Right lung (tissue), 5 donors: Measurements from ENCODE around the gene CHRM5. TPM values are rescaled to one million over a fixed set of nuclear protein-coding genes. Genes with fewer than 3 reads are reported as not detected.
"Not testable (repeated sequence)": the region's sequence is repeated elsewhere in the genome, so short reads cannot be mapped to it uniquely, and the experiment has no call there.

Source experiments
- DNase-seq, 2 donors: peaks; one replicate each; pipeline ENCODE4 v3.0.0-alpha.2; 2013
- polyA plus RNA-seq, 5 donors: library from polyadenylated mRNA; unstranded; fragments of 120-200 nt; gene quantifications; one replicate each; pipeline versions ENCODE4 v1.2.1 to v1.2.3, GENCODE V29; 2013; ENCODE audit warnings: inconsistent platforms in 1 of 5, low replicate concordance in 1 of 5; ENCODE audit not compliant: insufficient read length in 5 of 5, insufficient read depth in 1 of 5

CHRM5 gene
- polyA plus RNA-seq, 5 donors, result 0.10 to 0.80 (median 0.40) TPM

- DNase-seq, result no peak
Observed at GRCh38 chr15:33985751-33986150, 17.5 kb downstream of the CHRM5 start.

- DNase-seq, result no peak
Observed at GRCh38 chr15:33987444-33987843, 19.1 kb downstream of the CHRM5 start.

- no peak for DNase-seq
Observed at GRCh38 chr15:33988384-33988783, 20.1 kb downstream of the CHRM5 start.

- DNase-seq, result no peak
Observed at GRCh38 chr15:33994005-33994615, 25.8 kb downstream of the CHRM5 start.

GRCh38 chr15:33995666-33996065 lies 27.4 kb downstream of the CHRM5 start:
- not testable (repeated sequence) for DNase-seq

GRCh38 chr15:34001536-34001935 lies 33.2 kb downstream of the CHRM5 start:
- no peak for DNase-seq

GRCh38 chr15:34006381-34006780 lies 38.1 kb downstream of the CHRM5 start:
- DNase-seq, result no peak

- DNase-seq, result no peak
Observed at GRCh38 chr15:34009656-34010055, 41.4 kb downstream of the CHRM5 start.

GRCh38 chr15:34010921-34011320 lies 42.6 kb downstream of the CHRM5 start:
- DNase-seq, result no peak

GRCh38 chr15:34011481-34011880 lies 43.2 kb downstream of the CHRM5 start:
- DNase-seq, result no peak

- no peak for DNase-seq
Observed at GRCh38 chr15:34012461-34013028, 44.2 kb downstream of the CHRM5 start.

- no peak for DNase-seq
Observed at GRCh38 chr15:34013746-34014145, 45.4 kb downstream of the CHRM5 start.

- no peak for DNase-seq
Observed at GRCh38 chr15:34014556-34014955, 46.3 kb downstream of the CHRM5 start.

GRCh38 chr15:34018021-34018645 lies 49.8 kb downstream of the CHRM5 start:
- no peak for DNase-seq

GRCh38 chr15:34018738-34019137 lies 50.4 kb downstream of the CHRM5 start:
- DNase-seq, result not testable (repeated sequence)

GRCh38 chr15:34019369-34019990 lies 51.2 kb downstream of the CHRM5 start:
- no peak for DNase-seq

GRCh38 chr15:34023907-34024306 lies 55.6 kb downstream of the CHRM5 start:
- no peak for DNase-seq

- no peak for DNase-seq
Observed at GRCh38 chr15:34025252-34025651, 57.0 kb downstream of the CHRM5 start.

- no peak for DNase-seq
Observed at GRCh38 chr15:34027606-34028005, 59.3 kb downstream of the CHRM5 start.

GRCh38 chr15:34031987-34032760 lies 63.9 kb downstream of the CHRM5 start:
- DNase-seq, result no peak

GRCh38 chr15:34038023-34038870 lies 70.0 kb downstream of the CHRM5 start:
- peak; percentile 79 to 80 for DNase-seq
